Naive thymus-derived CD4-positive, alpha-beta T cell (primary cell): ENCODE results near the gene TBC1D1. TPM values are rescaled to one million over a fixed set of nuclear protein-coding genes. Genes with fewer than 3 reads are reported as not detected.

Experiments used
- ATAC-seq: fragments of 150-1000 bp; cut with Tn5 transposase; 2 replicates; pipeline ENCODE4 v1.10.0; 2021; ENCODE audit warnings: mild to moderate bottlenecking, moderate library complexity
- CTCF ChIA-PET: fragments of 350-600 bp; sonication (Branson Sonifier 250); formaldehyde crosslinking; loops from one replicate; lab custom pipeline; 2021; ENCODE audit warnings: antibody characterized with exemption; lab: Charles Lee
- POLR2A ChIA-PET: fragments of 350-600 bp; sonication (Branson Sonifier 250); formaldehyde crosslinking; loops from one replicate; lab custom pipeline; 2021; ENCODE audit warnings: antibody characterized with exemption, inconsistent platforms; lab: Charles Lee
- DNase-seq, 9 donors: peaks; one replicate each; pipeline versions ENCODE4 v3.0.0 to v3.0.0-alpha.2; 2020 to 2022; ENCODE audit warnings: mixed read lengths in 1 of 9
- H3K27ac ChIP-seq: one replicate; pipeline ENCODE4 v1.7.0; 2013; ENCODE audit warnings: mild to moderate bottlenecking, low read depth, low read length, moderate library complexity
- H3K27me3 ChIP-seq, 2 donors: one replicate each; pipeline ENCODE4 v1.7.0; 2013; ENCODE audit warnings: low read length in 2 of 2, mild to moderate bottlenecking in 2 of 2, moderate library complexity in 2 of 2; ENCODE audit not compliant: control insufficient read depth in 2 of 2, insufficient read depth in 2 of 2
- H3K36me3 ChIP-seq, 3 experiments: 1 replicate in 2 of 3; 2 replicates in 1 of 3; pipeline ENCODE4 v1.7.0; 2013; ENCODE audit warnings: low read length in 3 of 3, mild to moderate bottlenecking in 3 of 3, moderate library complexity in 1 of 3; ENCODE audit not compliant: insufficient read depth in 3 of 3, control insufficient read depth in 2 of 3
- H3K4me1 ChIP-seq, 2 donors: one replicate each; pipeline ENCODE4 v1.7.0; 2013; ENCODE audit warnings: low read length in 2 of 2, mild to moderate bottlenecking in 2 of 2, moderate library complexity in 1 of 2; ENCODE audit not compliant: control insufficient read depth in 2 of 2, insufficient read depth in 2 of 2
- H3K4me3 ChIP-seq: 2 replicates; pipeline ENCODE4 v1.7.0; 2013; ENCODE audit warnings: mild to moderate bottlenecking, low read length
- H3K9me3 ChIP-seq, 3 experiments: 1 replicate in 2 of 3; 2 replicates in 1 of 3; pipeline ENCODE4 v1.7.0; 2013; ENCODE audit warnings: low read length in 3 of 3; ENCODE audit not compliant: control insufficient read depth in 2 of 3
- H3K27ac Mint-ChIP-seq, 9 donors: one replicate each; pipeline ENCODE4 v1.8.0; 2020 to 2022; ENCODE audit warnings: mixed read lengths in 9 of 9, mild to moderate bottlenecking in 8 of 9, moderate library complexity in 5 of 9, inconsistent platforms in 2 of 9
- H3K27me3 Mint-ChIP-seq, 5 donors: one replicate each; pipeline ENCODE4 v1.8.0; 2021 to 2022; ENCODE audit warnings: mixed read lengths in 5 of 5, mild to moderate bottlenecking in 1 of 5
- H3K36me3 Mint-ChIP-seq, 5 donors: one replicate each; pipeline ENCODE4 v1.8.0; 2020 to 2022; ENCODE audit warnings: mixed read lengths in 5 of 5, mild to moderate bottlenecking in 3 of 5, inconsistent platforms in 1 of 5
- H3K4me1 Mint-ChIP-seq, 7 donors: one replicate each; pipeline ENCODE4 v1.8.0; 2020 to 2022; ENCODE audit warnings: mixed read lengths in 7 of 7, mild to moderate bottlenecking in 3 of 7, inconsistent platforms in 1 of 7
- H3K4me3 Mint-ChIP-seq, 10 donors: one replicate each; pipeline ENCODE4 v1.8.0; 2020 to 2022; ENCODE audit warnings: mild to moderate bottlenecking in 10 of 10, mixed read lengths in 10 of 10, moderate library complexity in 6 of 10, inconsistent platforms in 2 of 10
- H3K9me3 Mint-ChIP-seq, 11 donors: one replicate each; pipeline ENCODE4 v1.8.0; 2020 to 2022; ENCODE audit warnings: mixed read lengths in 11 of 11, mild to moderate bottlenecking in 4 of 11, inconsistent platforms in 1 of 11, moderate library complexity in 1 of 11
- intact Hi-C, 2 donors: fragments of 100-400 bp; cut with micrococcal nuclease; formaldehyde crosslinking; loops; one replicate each; pipeline ENCODE4 v1.15.1; 2023
- polyA plus RNA-seq, 2 donors: library from polyadenylated mRNA; unstranded; fragments of 300-500 nt; fragmentation: Illumina TruSeq; gene quantifications; one replicate each; pipeline ENCODE4 v1.2.3, GENCODE V29; 2021
- total RNA-seq, 6 experiments: library from RNA in 5 of 6; stranded (reverse) in 5 of 6; gene quantifications; 1 replicate in 5 of 6; 2 replicates in 1 of 6; pipeline ENCODE4 v1.2.3 and lab custom pipeline; 2021 to 2026

Gene TBC1D1
- total and polyA plus RNA-seq, 7 experiments from 2014 or later, result 19.4 to 66.8 (median 46.9) TPM

DNA sequence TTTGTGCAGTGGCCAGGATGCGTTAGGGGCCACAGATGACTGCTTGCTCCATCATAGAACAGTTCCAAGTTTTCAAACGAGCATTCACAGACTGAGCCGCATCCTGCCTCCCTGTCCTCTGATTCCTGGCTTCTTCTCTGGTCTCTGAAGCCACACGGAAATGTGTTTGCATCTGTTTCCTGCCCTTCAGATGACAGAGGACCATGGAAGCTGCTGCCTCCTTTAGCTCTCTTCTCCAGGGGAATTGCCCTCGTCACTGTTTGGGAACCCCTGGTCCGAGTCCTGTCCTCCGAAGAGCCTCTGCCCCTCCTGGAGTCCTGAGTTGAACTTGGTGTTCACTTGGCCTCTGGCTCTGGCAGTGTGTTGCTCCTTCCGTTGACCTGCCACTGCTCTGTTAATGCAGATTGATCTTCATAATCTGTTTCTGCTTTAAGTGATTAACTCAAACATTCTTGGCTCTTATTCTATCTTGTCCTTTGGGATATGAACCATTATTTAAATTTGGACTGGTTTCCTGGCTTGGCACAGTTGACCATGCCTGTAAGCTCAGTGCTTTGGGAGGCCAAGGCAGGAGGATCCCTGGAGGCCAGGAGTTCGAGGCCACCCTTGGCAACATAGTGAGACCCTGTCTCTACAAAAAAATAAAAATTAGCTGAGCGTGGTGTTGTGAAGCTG is 165.3 kb downstream of the TBC1D1 start:
- intact Hi-C loops, result no loop called here
- peaks cover 0 to 1% (median 0%) of the 10 kb centered on the region in 7 donors for H3K4me1 Mint-ChIP-seq
- POLR2A ChIA-PET, result no interaction called here
- peaks cover 0 to 58% (median 11%) of the 10 kb centered on the region in 3 experiments for H3K36me3 ChIP-seq
- CTCF ChIA-PET, result interaction anchor here (0.9 kb wide), 1 partner anchor 672 kb away, joined by 3 read pairs; no protein-coding TSS in a partner anchor
- H3K36me3 Mint-ChIP-seq, result peaks cover 10 to 63% (median 24%) of the 10 kb centered on the region in 5 donors
- no peak overlapping the region for H3K27ac ChIP-seq
- no peaks in the 10 kb centered on the region for H3K4me1 ChIP-seq
- no peak overlapping the region for H3K4me3 Mint-ChIP-seq
- peak overlapping the region in 2 of 9 donors; percentile 37 to 51 for H3K27ac Mint-ChIP-seq
- no peaks in the 10 kb centered on the region for H3K27me3 Mint-ChIP-seq
- H3K9me3 Mint-ChIP-seq, result no peaks in the 10 kb centered on the region
- H3K9me3 ChIP-seq, result no peaks in the 10 kb centered on the region
- H3K4me3 ChIP-seq, result no peak overlapping the region
- ATAC-seq (no peak), DNase-seq (no peak)
- H3K27me3 ChIP-seq, result no peaks in the 10 kb centered on the region

- Histone ChIP-seq H3K4me3 (no peak overlapping the region), H3K9me3 (no peaks in the 10 kb centered on the region), H3K4me1 (no peaks in the 10 kb centered on the region), H3K27me3 (no peaks in the 10 kb centered on the region), H3K36me3 (peaks cover 0 to 47% (median 11%) of the 10 kb centered on the region in 3 experiments), H3K27ac (no peak overlapping the region)
- CTCF ChIA-PET, result interaction anchor here (0.6 to 0.7 kb wide), 2 partner anchors 11 to 874 kb away, joined by 3 to 4 read pairs; no protein-coding TSS in a partner anchor
- H3K36me3 Mint-ChIP-seq, result peaks cover 10 to 50% (median 21%) of the 10 kb centered on the region in 5 donors
- no peak for DNase-seq
- POLR2A ChIA-PET, result no interaction called here
- intact Hi-C loops, result no loop called here
- no peak overlapping the region for H3K4me3 Mint-ChIP-seq
- H3K9me3 Mint-ChIP-seq, result no peaks in the 10 kb centered on the region
- ATAC-seq, result no peak
- H3K27ac Mint-ChIP-seq, result peak overlapping the region in 2 of 9 donors; percentile 33 to 65
- H3K27me3 Mint-ChIP-seq, result no peaks in the 10 kb centered on the region
- H3K4me1 Mint-ChIP-seq, result peaks cover 1 to 16% (median 10%) of the 10 kb centered on the region in 7 donors
Observed at GRCh38 chr4:38058151-38058550, 167.3 kb downstream of the TBC1D1 start.

DNA sequence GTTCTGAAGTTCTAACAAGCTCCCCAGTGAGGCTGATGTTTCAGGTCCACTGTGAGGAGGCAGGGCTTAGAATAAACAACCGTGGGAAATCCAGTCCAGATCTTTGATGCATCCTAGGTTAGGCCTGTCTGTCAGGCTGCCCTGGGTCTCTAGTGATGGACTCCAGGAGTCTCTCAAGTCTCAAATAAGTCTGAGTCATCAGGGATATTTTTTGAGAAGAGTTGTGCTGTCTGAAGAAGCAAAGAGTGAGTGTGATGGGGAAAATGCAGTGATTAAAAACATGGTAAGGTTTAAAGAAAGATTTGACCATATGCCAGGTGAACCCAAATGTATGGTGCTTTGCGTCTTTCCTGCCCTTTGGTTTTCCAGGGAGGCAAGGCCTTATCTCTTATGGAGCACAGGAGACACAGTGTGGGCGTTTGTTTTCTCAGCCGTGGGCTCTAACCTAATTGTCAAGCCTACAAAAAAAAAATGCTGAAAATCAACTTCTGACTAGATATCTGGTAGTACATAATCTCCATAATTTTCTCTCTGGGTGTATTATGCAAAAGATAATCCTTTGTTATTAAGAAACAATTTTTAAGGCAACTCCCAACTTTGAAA is 170.0 kb downstream of the TBC1D1 start:
- H3K27me3 Mint-ChIP-seq, result no peaks in the 10 kb centered on the region
- peak overlapping the region in 6 of 9 donors; percentile 45 to 74 (median 51) for H3K27ac Mint-ChIP-seq
- H3K9me3 Mint-ChIP-seq, result no peaks in the 10 kb centered on the region
- Histone ChIP-seq H3K4me1 (no peaks in the 10 kb centered on the region), H3K4me3 (no peak overlapping the region), H3K27me3 (no peaks in the 10 kb centered on the region), H3K9me3 (no peaks in the 10 kb centered on the region), H3K36me3 (peaks cover 0 to 23% (median 0%) of the 10 kb centered on the region in 3 experiments), H3K27ac (no peak overlapping the region)
- ChIA-PET CTCF (interaction anchor here (0.6 to 3.6 kb wide), 6 partner anchors 13 to 744 kb away, joined by 3 to 19 read pairs (median 3); partner anchors contain the start of genes TLR1 and TLR10), POLR2A (no interaction called here)
- intact Hi-C loops, result loop anchor here in 1 of 2 donors (5.0 kb wide), 1 partner anchor 796 kb away; the partner anchor contains the start of gene TLR6
- peak overlapping the region in 2 of 10 donors; percentile 6 to 51 for H3K4me3 Mint-ChIP-seq
- no peak for DNase-seq
- no peak for ATAC-seq
- H3K36me3 Mint-ChIP-seq, result peaks cover 4 to 35% (median 11%) of the 10 kb centered on the region in 5 donors
- H3K4me1 Mint-ChIP-seq, result peaks cover 1 to 20% (median 10%) of the 10 kb centered on the region in 7 donors

DNA sequence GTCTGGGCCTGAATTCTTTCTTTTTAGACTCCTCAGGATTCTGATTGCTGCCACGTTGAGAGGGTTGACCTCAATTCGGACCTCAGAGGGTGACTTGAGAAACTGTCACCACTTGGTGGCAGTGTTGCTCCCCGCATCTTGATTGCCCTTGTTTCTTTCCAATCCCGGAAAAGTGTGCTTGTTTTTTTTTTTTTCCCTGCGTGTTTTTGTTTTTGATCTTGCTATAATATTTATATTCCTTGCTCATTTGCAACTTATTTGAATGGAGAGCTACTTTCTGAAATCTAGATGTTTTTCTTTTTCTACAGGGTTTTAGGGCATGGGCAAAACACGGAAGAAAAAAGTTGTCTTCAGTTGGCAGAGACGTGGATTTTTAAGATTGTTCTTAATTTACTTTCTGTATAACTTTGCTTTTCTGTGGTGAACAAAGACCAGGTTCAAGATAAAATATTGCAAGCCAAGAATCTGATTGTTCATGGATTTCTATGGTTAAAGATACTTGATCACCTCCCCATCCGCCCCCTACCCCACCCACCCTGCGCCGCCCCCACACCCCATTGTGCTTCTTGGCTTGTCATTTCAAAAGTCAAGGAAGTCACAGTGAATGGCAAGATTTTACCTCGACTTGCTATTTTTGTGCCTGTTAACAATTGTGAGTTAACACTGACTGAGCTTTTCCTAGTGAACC is 171.3 kb downstream of the TBC1D1 start:
- H3K27ac Mint-ChIP-seq, result peak overlapping the region in 8 of 9 donors; percentile 35 to 80 (median 61)
- intact Hi-C loops, result loop anchor here (1.0 to 5.0 kb wide), 11 partner anchors 67 to 795 kb away; partner anchors contain the start of genes TLR6 (in 2 of the 2) and TLR1 (in 1 of the 2)

DNA sequence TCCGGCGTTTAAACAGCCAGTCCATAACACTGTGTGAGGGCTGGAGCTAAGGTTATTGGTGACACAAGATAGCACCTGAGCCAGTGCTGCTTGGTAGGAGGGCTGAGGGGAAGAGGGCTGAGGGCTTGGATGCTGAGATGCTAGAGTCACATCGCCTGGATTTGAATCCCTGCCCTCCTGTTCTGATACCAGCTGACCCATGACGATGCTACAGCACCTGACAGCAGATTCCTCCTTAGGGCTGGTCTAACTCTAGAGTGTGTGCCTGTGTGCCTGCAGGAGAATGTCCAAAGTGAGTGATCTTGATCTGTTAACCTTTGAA is 171.9 kb downstream of the TBC1D1 start:
- Mint-ChIP-seq H3K4me3 (peak overlapping the region; percentile 22 to 95 (median 84)), H3K4me1 (peaks cover 0 to 20% (median 10%) of the 10 kb centered on the region in 7 donors), H3K9me3 (no peaks in the 10 kb centered on the region), H3K27ac (peak overlapping the region in 5 of 9 donors; percentile 9 to 79 (median 38)), H3K36me3 (peaks cover 0 to 29% (median 9%) of the 10 kb centered on the region in 5 donors), H3K27me3 (no peaks in the 10 kb centered on the region)
- H3K9me3 ChIP-seq, result no peaks in the 10 kb centered on the region
- no peak overlapping the region for H3K27ac ChIP-seq
- POLR2A ChIA-PET, result interaction anchor here (0.7 to 1.0 kb wide), 2 partner anchors 98 to 720 kb away, joined by 3 read pairs; partner anchors contain the start of gene TLR10
- intact Hi-C loops, result loop anchor here (1.0 to 5.0 kb wide), 11 partner anchors 66 to 795 kb away; partner anchors contain the start of genes TLR6 (in 2 of the 2) and TLR1 (in 1 of the 2)
- DNase-seq (no peak), ATAC-seq (peak; percentile 10)
- H3K27me3 ChIP-seq, result no peaks in the 10 kb centered on the region
- H3K4me3 ChIP-seq, result no peak overlapping the region
- peaks cover 0 to 19% (median 0%) of the 10 kb centered on the region in 3 experiments for H3K36me3 ChIP-seq
- H3K4me1 ChIP-seq, result no peaks in the 10 kb centered on the region
- CTCF ChIA-PET, result interaction anchor here (0.5 to 3.6 kb wide), 16 partner anchors 49 to 1465 kb away, joined by 3 to 19 read pairs (median 4); partner anchors contain the start of genes TLR10 and UGDH

More for the DNA sequence above, 171.3 kb downstream of the TBC1D1 start:
- no peaks in the 10 kb centered on the region for H3K9me3 Mint-ChIP-seq
- no peaks in the 10 kb centered on the region for H3K9me3 ChIP-seq
- peak; percentile 78 for ATAC-seq
- H3K27me3 Mint-ChIP-seq, result no peaks in the 10 kb centered on the region
- CTCF ChIA-PET, result interaction anchor here (0.5 to 3.6 kb wide), 18 partner anchors 26 to 1465 kb away, joined by 3 to 19 read pairs (median 4); partner anchors contain the start of genes TLR10 and UGDH
- no peak overlapping the region for H3K27ac ChIP-seq
- peak overlapping the region; percentile 66 to 95 (median 84) for H3K4me3 Mint-ChIP-seq
- peaks cover 0 to 20% (median 10%) of the 10 kb centered on the region in 7 donors for H3K4me1 Mint-ChIP-seq
- DNase-seq, result peak; percentile 15 to 55 (median 41)
- H3K27me3 ChIP-seq, result no peaks in the 10 kb centered on the region
- peaks cover 0 to 17% (median 0%) of the 10 kb centered on the region in 3 experiments for H3K36me3 ChIP-seq
- POLR2A ChIA-PET, result interaction anchor here (0.7 to 1.0 kb wide), 2 partner anchors 98 to 721 kb away, joined by 3 read pairs; partner anchors contain the start of gene TLR10
- H3K36me3 Mint-ChIP-seq, result peaks cover 0 to 28% (median 9%) of the 10 kb centered on the region in 5 donors
- no peaks in the 10 kb centered on the region for H3K4me1 ChIP-seq
- H3K4me3 ChIP-seq, result peak overlapping the region; percentile 33

DNA sequence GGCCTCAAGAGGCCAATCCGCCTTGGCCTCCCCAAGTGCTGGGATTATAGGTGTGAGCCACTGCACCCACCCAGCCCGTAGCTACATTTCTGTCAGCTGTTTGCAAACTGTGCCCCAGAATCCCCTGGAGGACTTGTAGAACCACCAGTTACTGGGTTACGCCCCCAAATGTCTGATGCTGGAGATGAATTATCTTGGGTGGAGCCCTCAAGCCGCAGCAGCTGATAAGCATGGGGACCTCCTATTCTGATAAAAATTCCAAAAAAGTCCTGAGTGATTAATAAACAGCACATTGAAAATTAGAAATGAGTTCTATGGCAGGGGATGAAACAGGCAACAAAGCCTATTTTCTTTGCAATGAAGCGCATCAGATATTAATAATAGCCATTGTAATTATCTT is 174.3 kb downstream of the TBC1D1 start:
- no peaks in the 10 kb centered on the region for H3K27me3 Mint-ChIP-seq
- Histone ChIP-seq H3K4me3 (no peak overlapping the region), H3K27me3 (no peaks in the 10 kb centered on the region), H3K9me3 (no peaks in the 10 kb centered on the region), H3K36me3 (peaks cover 0 to 18% (median 0%) of the 10 kb centered on the region in 3 experiments), H3K27ac (no peak overlapping the region), H3K4me1 (no peaks in the 10 kb centered on the region)
- no peak for ATAC-seq
- peaks cover 0 to 30% (median 11%) of the 10 kb centered on the region in 5 donors for H3K36me3 Mint-ChIP-seq
- no peak for DNase-seq
- H3K4me1 Mint-ChIP-seq, result peaks cover 2 to 38% (median 28%) of the 10 kb centered on the region in 7 donors
- H3K9me3 Mint-ChIP-seq, result no peaks in the 10 kb centered on the region
- CTCF ChIA-PET, result interaction anchor here (0.9 to 1.0 kb wide), 2 partner anchors 115 to 796 kb away, joined by 4 read pairs; no protein-coding TSS in a partner anchor
- H3K27ac Mint-ChIP-seq, result no peak overlapping the region
- intact Hi-C loops, result no loop called here
- no peak overlapping the region for H3K4me3 Mint-ChIP-seq
- POLR2A ChIA-PET, result no interaction called here
